GM19043 (cell line): Measurements from ENCODE around the gene KCNJ6.

ENCODE experiments used
- ATAC-seq: cut with Tn5 transposase; IDR thresholded peaks from one replicate; pipeline ENCODE4 v1.9.1; 2021; ENCODE audit warnings: low read depth; ENCODE audit not compliant: unreplicated experiment

The KCNJ6 gene

DNA sequence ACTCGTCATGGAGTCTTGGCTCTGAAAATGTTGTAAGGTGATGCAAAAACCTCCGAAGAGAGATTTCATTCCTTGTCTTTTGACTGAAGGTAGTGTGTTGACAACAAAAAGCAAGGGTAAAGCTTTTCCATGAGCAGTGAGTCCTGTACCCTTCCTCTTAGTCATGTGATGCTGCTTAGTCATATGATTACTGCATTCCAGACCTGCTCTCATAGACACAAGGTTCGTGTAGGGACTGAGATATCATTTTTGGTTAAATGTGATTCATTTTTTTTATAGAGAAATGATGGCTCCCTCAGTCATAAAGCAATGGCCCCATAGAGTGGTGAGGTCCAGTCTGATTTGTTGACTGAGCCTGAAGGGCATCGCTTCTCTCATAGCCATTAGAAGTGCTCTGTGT lies 9.2 kb downstream of the KCNJ6 start:
- no peak for ATAC-seq

DNA sequence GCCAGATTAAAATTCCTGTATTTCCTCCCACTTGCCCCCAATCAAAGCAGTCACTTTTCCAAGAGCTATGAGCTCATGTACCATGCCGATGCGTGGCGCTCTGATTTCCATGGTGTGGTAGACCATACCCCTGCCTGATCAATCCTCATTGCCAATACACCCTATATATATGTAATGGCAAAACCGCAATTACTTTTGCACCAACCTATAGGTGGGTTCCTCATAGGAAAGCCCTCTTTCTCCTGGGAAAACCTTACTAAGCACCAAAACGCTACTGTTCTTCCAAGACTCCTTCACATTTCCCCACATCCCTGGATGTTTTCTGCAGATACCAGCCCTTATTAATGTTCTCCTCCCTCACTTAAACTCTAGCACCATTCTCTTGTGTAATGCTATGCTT lies 11.0 kb downstream of the KCNJ6 start:
- ATAC-seq = no peak

DNA sequence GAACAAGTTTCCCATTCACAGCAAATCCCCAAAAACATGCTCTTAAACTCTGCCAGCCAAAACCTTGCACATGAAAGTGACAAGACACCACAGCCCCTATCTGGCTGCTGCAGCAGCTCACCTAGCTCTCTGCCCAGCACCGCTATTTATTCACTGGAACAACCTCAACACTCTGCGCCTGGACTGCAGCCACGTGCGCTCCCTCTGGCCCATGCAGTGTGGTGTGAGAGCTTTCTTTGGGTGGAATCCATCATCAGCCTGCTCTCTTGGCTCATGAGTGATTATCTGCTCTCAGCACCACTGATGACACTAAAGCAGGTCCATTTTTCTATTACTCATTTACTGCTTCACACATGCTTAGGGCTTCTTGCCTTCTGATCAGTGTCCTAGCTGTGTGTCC lies 11.4 kb downstream of the KCNJ6 start:
- ATAC-seq = no peak

DNA sequence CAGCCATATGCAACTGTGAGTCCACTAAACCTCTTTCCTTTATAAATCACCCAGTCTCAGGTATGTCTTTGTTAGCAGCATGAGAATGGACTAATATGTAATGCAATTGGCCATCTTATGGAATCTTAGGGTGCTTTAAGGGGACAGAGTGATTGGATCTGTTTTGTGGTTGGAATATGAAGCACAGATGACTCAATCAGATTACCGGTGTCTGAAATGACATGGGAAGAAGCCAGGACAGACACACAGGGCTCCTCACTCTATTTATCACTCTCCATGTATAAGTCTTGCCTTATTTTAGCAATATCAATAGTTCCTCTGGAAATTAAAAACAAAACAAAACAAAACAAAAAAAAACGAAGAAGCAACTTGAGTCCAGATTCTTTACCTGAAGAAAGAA lies 12.9 kb downstream of the KCNJ6 start:
- no peak for ATAC-seq

DNA sequence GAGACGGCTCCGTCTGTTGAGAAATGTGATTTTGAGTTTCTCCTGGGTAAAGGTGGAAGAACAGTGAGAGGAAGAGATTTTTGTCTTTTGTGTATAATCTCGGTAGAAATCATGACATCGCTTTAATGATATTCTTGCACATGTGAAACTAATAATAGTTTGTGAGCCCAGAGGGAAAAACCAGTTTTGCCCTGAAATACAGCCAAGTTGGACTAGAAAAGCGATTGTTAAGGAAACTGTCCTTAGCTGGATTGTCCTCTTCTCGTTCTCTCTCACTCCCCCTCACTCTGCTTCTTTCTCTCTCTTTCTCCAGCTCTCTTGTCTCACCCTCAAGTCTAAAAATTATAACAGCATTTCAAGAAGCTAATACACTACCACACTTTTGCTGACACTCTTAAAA lies 17.1 kb downstream of the KCNJ6 start:
- no peak for ATAC-seq

DNA sequence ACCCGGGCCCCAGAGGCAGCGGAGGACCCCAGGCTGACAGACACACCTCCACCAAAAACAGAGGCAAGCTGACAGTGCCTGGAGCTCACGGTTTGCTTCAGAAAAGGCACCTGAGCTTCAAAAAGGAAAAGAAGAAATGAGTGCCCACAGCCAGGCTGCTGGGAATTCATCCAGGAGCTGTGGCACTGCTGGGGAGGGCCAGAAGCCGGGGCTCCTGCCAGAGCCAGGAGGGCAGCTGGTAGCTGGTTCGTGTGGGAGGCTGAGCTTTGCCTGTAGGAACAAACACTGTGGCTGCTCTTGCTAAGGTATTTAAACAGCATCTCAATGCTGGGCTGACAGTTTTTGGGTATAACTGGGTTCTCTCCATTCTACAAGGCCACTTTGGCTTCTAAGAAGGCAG lies 19.5 kb downstream of the KCNJ6 start:
- ATAC-seq = no peak

DNA sequence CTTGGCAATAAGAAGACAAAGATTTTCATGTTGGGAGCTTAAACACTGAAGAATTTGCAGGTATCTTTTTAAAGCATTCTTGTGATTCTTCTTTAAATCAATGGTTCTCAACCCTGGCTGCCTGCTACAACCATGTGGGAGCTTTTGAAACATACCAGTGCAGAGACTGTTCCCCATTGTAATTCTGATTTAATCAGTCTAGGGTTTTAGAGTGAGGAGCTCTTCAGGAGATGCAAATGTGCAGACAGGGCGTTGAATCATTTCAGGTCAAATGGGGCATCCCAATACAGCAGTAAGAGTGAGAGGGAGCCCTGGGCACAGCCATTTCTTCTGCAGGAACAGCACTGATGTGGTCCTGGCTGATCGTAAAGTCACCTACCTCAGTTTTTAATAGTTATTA lies 24.3 kb downstream of the KCNJ6 start:
- no peak for ATAC-seq

DNA sequence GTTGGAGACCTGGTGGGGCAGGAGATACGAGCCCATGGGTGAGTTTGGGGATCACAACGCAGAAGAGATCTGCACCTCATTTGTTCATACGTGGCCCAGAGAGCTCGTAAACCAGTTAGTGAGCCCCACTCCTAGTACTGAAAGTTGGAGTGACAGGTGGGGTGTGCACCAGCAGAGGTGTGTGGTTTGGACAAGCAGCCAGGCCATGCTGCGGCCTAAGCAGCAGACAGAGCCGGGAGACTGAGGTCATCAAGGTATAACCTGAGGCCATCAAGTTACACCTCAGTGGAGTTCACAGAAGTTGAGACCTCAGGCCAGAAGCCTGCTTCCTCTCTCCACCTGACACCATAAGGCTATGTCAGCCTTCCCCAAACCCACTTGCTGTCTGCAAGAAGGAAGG lies 27.6 kb downstream of the KCNJ6 start:
- no peak for ATAC-seq

DNA sequence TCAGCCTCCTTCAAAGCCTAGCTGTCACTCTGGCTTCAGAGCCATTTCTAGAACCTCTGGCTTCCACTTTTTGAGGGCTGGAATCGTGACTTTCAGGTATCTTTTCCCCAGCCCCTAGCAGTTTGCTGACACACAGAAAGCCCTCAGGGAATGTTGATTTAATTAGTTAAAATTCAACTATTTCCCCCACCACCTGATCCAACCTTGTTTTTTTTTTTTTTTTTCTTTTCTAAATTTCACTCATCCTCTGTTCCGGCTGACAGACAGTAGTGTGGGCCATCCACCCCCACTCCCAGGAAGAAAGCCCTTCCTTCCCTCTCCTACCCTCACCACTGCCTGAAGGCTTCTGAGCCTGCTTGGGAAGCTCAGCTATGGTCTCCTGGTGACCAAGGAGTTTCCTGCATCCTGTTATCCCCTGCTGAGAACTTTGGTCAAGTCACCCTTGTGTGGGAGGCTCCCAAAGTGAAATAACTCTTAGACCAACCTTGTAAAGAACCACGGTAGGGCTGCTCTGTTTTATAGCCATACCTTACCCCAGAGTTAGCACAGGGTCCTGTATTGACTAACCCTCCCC lies 29.4 kb downstream of the KCNJ6 start:
- ATAC-seq = no peak

DNA sequence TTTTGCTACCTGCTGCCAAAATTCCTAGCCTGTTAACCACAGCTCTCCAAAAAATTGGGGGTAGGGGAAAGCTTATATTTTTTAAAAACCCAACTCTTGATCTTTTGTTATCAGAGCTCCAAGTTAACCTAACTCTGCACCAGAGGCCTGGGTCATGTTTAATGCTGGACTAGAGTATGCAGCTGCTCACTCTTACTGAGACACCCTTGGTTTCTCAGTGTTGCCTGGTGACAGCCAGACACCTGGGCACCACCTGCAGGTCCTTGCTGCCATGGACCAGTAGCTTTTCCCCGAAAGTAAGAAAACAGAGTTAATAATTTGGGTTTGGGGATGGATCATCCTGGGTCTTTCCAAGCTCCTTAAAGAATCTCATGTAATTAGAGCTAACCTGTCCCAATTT lies 30.1 kb downstream of the KCNJ6 start:
- no peak for ATAC-seq

DNA sequence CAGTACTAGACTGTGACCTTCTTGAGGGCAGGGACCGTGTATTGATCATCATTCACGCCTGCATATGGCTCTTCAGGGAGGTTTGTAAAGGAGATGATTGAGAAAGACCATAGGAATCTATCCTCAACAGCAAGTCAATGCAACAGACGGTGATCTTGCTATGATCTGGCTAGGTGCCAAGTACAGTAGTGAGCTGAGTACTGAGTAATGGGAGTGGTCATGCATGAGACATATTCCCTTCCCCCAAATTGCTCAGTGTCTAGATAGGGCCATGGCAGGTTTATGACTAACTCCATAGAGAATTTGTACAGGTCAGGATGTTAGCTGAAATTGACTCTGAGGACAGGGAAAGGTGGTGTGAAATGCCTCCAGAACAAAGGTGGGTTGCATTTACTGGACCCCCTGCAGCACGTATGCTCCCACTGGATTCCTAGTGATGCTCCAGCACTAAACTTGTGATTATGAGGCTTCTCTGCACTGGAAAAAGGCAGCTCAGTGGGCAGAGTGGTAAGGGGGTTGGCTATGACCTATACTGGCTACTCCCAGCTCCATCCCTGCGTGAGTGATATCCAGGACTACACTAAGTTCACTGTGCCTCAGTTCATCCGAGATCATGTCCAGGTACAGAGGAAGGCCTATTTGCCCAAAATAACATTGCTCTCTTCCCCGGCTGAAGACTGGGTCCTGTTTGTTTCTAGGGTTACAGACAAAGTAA lies 37.2 kb downstream of the KCNJ6 start:
- ATAC-seq = no peak

DNA sequence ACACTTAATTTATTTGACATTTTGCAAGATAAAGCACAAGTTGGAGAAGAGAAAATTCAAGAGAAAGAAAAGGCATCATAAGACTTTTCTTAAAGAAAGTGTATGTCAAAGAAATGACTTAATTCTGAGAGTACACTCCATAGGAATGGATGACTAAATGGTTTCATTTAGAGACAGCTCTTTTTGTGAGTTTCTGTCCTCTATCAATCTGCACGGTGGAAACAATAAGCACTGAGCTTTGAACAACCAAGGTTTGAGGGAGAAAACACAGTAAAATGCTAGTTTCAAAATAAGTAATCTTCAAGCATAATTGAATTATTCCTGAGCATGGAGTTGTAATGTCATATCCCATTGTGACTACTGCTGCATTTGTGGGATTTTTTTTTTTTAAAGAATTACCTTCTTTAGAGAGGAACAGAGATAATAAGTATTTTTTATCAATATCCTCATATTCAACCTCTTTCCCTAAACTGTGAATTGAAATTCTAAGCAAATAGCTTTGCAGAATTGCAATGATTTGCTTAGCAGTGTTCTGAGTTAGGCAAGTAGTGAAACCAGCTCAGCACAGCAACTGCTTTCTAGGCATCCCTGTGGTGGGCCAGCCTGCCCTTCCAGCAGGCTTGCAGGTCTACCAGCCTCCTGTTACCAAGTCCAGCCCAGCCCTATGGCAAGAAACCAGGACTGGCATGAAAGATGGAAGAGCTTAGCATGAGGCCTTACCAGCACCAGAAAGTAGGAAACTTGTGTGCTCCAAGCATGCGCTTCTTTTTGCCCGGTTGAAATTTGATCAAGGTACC lies 38.2 kb downstream of the KCNJ6 start:
- no peak for ATAC-seq

DNA sequence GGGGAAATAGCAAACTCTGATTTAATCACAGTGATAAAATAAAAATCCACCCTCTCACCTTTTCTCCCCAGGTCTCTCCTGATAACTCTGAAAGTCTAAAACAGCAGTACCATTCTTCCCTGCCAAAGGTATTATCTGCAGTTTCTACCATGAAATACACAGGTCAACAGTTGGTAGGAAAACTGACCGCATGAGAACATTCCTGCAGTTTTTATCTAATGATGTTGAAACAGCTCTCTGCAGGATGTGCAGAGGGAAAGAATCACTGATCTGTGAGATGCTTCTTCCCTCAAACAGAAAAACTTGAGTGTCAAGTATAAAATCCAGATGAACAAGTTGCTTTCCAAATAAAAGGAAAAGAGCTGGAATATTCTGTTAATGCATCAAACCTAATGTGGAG lies 39.1 kb downstream of the KCNJ6 start:
- ATAC-seq = no peak

DNA sequence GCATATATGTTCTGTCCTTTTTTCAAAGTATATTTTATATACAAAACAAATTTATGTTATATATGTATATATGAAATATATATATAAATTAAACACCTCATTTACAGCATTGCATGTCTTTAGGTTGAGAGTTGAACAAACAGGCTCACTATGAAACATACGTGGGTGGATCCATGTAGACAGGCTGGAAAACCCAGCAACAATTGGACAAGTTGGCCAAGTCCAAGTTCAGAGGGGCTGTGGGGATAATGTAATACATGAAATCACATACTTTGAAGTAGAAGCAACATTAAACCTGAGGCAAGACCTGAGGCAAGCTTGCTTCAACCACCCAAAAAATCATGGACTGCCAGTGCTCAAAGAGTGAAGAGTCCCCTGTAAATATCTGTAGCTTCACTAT lies 39.7 kb downstream of the KCNJ6 start:
- no peak for ATAC-seq

DNA sequence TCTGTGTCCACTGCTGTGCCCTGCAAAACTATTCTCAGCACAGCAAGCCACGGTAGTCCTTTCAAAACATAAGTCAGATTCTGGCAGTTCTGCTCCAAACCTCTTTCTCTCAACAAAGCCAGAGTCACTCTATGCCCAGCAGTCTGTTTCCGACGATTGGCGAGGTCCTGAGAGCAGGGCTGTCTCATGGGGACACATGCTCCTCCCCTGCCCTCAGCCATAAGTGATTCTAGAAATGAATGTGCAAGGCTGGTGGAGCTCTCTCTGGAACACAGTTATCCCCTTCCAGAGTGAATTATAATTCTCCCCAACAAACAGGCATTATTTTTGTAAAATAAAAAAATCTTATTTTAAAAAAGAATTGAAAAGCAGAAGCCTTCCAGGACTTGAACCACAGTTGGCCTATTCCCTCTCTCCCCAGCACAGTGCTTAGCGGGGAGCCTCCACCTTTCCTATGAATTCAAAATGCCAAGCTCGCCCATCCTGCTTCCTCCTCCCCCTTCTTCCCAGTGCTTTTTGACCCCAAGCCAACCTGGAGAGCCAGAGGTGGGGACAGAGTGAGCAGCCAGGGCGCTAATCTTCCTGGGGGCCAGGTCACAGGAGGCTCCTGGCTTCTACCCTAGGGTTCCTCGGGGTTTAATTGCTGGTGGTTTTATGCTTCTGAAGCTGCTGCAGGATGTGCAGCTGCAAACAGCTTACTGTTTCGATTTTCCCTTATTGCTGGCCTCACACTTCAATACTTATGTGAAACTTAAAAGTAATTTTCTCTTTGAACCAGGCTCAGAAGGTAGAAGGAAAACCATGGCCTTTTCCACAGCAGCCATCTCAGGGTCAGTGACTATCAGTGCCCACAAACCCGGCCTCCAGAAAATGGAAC lies 41.1 kb downstream of the KCNJ6 start:
- ATAC-seq = no peak

DNA sequence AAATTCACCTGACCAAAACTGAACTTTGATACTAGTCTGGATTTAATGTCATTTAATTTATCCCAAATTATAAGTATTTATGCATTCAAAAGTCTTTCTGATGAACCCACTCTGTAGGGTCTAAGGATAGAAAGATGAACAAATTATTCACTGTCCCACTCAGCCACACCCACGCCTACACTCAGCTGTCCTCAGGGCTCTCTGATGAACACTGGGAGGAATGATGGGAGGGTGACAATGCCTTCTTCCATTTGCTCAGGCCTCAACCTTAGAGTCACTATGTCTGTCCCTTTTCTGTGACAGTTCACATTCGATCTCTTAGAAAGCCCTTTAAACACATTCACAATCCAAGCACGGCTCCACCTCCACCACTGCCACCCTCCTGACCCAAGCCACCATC lies 41.8 kb downstream of the KCNJ6 start:
- no peak for ATAC-seq

DNA sequence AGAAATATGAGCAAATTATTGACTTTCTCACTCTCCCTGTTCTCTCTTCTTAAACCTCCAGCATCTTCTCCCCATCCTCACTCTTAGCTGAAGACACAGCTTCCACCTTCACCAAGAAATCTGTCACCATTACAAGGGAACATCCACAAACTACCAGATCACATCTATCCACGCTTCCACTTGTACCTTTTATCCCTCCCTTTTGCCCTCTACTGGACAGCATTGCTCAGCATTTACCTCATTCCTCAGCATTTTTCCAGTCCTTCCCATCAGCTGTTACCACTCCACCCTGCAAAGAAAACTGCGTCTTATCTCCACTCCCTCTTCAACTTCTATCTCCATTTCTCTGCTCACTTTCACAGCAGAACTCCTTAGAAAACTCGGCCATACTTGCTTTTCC lies 42.6 kb downstream of the KCNJ6 start:
- no peak for ATAC-seq

DNA sequence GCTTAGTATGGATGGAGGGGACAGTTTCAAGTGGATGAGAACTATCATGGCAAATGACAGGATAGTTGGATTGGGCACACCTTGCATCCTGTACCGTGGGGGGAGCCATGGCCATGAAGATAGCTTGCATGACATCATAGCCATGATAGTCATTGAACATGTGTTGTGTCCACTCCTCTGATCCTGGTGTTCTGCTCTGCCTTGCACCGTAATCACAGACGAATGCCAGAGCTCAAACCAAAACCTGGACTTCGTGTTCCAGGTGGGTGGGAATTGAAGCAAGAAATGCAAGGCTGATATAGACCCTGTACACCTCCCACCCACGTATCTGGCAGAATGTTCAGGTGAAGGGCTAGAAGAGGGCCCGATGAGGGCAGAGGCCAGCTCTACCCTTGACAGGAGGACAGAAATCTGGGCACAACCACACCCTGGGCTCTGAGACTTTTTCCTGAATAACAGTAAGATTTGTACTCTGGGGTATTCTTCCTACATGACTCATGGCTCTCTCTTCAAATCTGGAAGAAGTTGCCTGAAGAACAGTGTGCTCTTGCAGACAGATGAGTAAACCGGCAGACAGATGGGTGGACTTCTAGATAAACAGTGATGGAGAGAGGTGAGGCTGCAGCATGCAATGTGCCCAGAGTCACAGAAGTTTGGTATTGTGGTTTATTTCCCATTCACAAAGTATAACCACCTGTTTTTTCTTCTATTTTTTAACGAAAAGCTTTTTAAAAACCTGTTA lies 45.0 kb downstream of the KCNJ6 start:
- ATAC-seq = no peak

DNA sequence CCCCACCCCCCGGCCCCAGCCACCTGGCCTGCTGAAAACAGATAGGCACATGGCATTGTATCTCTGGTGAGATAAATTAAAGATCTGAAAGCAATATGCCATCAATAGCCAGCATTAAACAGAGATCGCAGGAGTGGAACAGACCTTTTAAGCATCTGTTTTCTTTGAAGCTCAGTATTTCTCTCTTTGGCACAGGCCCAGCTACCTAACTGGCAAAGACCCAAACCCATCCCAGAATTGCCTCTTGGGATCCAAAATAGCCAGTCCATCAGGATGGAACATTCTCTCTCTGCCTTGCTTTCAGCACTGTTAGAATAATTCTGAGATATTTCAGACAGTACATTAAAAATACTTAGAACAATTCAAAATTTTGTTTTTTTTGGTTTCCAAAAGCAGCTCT lies 46.0 kb downstream of the KCNJ6 start:
- no peak for ATAC-seq

DNA sequence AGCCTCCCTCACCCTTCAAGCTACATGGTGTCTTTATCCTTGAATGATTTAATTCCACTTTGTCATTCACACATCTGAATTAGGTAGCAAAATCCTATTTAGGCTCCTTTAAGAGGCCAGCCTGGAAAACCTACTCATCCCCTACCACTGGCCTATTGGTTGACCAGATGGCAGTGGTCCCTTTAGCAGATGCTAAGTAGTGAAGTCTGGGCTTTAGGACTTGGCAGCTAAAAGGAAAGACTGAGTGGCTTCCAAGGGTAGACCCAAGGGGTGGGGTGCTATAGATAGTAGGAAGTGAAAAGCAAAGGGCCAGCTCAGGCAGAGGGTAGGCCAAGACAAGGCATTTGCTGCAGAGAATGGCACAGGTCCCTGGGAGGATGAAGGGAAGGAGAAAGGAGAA lies 46.6 kb downstream of the KCNJ6 start:
- ATAC-seq = no peak
